Activated CD8-positive, alpha-beta memory T cell treated with anti-CD3 and anti-CD28 coated beads for 48 hours (primary cell): ENCODE measurements around the gene ITGB7.

ENCODE experiments used
- DNase-seq, 3 experiments: peaks; one replicate each; pipeline ENCODE4 v3.0.0-alpha.2; 2020; ENCODE audit warnings: low read depth in 2 of 3, low spot score in 2 of 3

ITGB7 gene

GRCh38 chr12:53207042-53207441, at the start of gene ITGB7:
Gene ITGB7 (minus strand): TSS chr12:53207251. CDS start chr12:53200443, 6,808 bp downstream.
- no peak for DNase-seq

- DNase-seq: no peak
Measured at GRCh38 chr12:53255996-53256395, 48.9 kb upstream of the ITGB7 start.

- DNase-seq: no peak
Measured at GRCh38 chr12:53254816-53255545, 47.9 kb upstream of the ITGB7 start.

- no peak for DNase-seq
Measured at GRCh38 chr12:53253298-53253697, 46.2 kb upstream of the ITGB7 start.

GRCh38 chr12:53252349-53252916, 45.4 kb upstream of the ITGB7 start:
- no peak for DNase-seq

- peak in 2 of 3 experiments; percentile 42 to 58 for DNase-seq
Measured at GRCh38 chr12:53251477-53252348, 44.7 kb upstream of the ITGB7 start.

GRCh38 chr12:53245286-53245685, 38.2 kb upstream of the ITGB7 start:
- DNase-seq: no peak

- DNase-seq: no peak
Measured at GRCh38 chr12:53244337-53244736, 37.3 kb upstream of the ITGB7 start.

- DNase-seq: no peak
Measured at GRCh38 chr12:53241623-53242412, 34.8 kb upstream of the ITGB7 start.

- no peak for DNase-seq
Measured at GRCh38 chr12:53239643-53240258, 32.7 kb upstream of the ITGB7 start.

- no peak for DNase-seq
Measured at GRCh38 chr12:53236443-53237111, 29.5 kb upstream of the ITGB7 start.

GRCh38 chr12:53235742-53236442, 28.8 kb upstream of the ITGB7 start:
- DNase-seq: no peak

GRCh38 chr12:53235164-53235563, 28.1 kb upstream of the ITGB7 start:
- no peak for DNase-seq

- no peak for DNase-seq
Measured at GRCh38 chr12:53234271-53234914, 27.3 kb upstream of the ITGB7 start.

GRCh38 chr12:53233671-53234121, 26.6 kb upstream of the ITGB7 start:
- no peak for DNase-seq

GRCh38 chr12:53232646-53233461, 25.8 kb upstream of the ITGB7 start:
- no peak for DNase-seq

- DNase-seq: peak in 1 of 3 experiments; percentile 57
Measured at GRCh38 chr12:53231921-53232645, 25.0 kb upstream of the ITGB7 start, which contains the start of gene RARG. Gene RARG (minus strand): TSS chr12:53232209. CDS start chr12:53227545, 4,664 bp downstream.

GRCh38 chr12:53231671-53231920, 24.5 kb upstream of the ITGB7 start:
- DNase-seq: no peak
